Mesodermal cell (in vitro differentiated cells): ENCODE data around the gene PLAC9.

Experiments used
- H3K27ac ChIP-seq: 2 replicates; pipeline ENCODE4 v1.7.0; 2013; ENCODE audit warnings: mild to moderate bottlenecking, low read depth, low read length, moderate library complexity; ENCODE audit not compliant: severe bottlenecking
- H3K36me3 ChIP-seq: 2 replicates; pipeline ENCODE4 v1.7.1; 2013; ENCODE audit warnings: mild to moderate bottlenecking, low read length, moderate library complexity; ENCODE audit not compliant: control insufficient read depth, insufficient read depth
- H3K4me1 ChIP-seq: one replicate; pipeline ENCODE4 v1.7.1; 2013; ENCODE audit warnings: mild to moderate bottlenecking, low read length; ENCODE audit not compliant: insufficient read depth, control insufficient read depth, poor library complexity, severe bottlenecking
- H3K4me3 ChIP-seq: 2 replicates; pipeline ENCODE4 v1.7.0; 2013; ENCODE audit warnings: low read length, control low read depth, mild to moderate bottlenecking; ENCODE audit not compliant: insufficient read depth, poor library complexity, severe bottlenecking; ENCODE audit errors: extremely low read depth
- H3K9me3 ChIP-seq: 2 replicates; pipeline ENCODE4 v1.7.1; 2013; ENCODE audit warnings: mild to moderate bottlenecking, low read length, moderate library complexity; ENCODE audit not compliant: control insufficient read depth
- WGBS, 2 experiments: methylation state at CpG; one replicate each; pipeline ENCODE4 v1.1.5; 2013; ENCODE audit warnings: missing lambda C conversion rate in 2 of 2; ENCODE audit not compliant: insufficient coverage in 2 of 2; 5-methylcytosine and 5-hydroxymethylcytosine counted together

Gene PLAC9

DNA sequence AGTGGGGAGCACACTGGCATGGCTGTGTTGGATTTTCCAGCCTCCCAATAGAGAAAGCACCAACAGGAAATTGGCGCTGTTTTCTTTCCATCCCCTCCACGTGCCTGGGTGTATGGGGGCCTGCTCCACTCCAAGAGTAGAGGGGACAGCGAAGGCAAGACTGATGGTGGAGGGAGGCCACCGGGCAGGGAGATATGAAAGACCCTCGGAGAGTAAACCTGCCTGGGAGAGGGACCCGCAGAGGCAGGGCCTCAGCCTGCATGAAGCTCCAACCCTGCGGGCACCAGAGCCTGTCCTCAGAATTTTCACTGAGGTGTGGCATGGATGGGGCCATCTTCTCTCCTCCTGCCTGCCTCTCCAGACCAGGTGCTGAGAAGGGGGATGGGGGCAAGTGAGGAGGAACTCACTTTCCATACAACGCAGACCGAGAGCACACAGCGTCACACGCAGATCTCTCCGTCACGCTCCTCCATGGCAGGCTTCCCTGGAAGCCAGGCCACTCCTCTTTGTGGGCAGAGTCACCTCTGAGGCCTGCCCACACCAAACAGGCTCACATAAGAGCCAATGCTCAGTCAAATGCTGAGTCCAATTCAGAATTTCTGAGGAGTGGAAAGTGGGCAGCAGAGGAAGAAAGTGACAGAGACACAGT, 54.0 kb downstream of the PLAC9 start:
- no peak overlapping the region for H3K4me3 ChIP-seq
- H3K9me3 ChIP-seq: no peaks in the 10 kb centered on the region
- 84 to 95% methylated on average over 9 to 12 of the region's 13 CpGs for WGBS, 2 experiments
- no peak overlapping the region for H3K27ac ChIP-seq
- peaks cover 6% of the 10 kb centered on the region for H3K36me3 ChIP-seq
- peaks cover 3% of the 10 kb centered on the region for H3K4me1 ChIP-seq

DNA sequence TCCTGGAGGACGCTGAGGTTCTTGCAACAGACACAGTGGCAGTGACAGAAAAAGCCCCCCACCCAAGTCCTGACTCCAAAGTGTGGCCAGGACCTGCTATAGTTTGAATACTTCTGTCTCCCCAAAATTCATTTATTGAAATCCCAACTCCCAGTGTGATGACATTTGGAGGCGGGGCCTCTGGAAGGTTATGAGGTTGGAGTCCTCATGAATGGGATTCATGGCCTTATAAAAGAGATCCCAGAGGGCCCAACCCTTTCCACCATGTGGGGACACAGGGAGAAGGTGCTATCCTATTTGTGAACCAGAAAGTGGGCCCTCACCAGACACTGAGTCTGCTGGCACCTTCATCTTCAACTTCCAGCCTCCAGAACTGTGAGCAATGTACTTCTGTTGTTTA, 54.5 kb downstream of the PLAC9 start:
- H3K4me3 ChIP-seq: no peak overlapping the region

DNA sequence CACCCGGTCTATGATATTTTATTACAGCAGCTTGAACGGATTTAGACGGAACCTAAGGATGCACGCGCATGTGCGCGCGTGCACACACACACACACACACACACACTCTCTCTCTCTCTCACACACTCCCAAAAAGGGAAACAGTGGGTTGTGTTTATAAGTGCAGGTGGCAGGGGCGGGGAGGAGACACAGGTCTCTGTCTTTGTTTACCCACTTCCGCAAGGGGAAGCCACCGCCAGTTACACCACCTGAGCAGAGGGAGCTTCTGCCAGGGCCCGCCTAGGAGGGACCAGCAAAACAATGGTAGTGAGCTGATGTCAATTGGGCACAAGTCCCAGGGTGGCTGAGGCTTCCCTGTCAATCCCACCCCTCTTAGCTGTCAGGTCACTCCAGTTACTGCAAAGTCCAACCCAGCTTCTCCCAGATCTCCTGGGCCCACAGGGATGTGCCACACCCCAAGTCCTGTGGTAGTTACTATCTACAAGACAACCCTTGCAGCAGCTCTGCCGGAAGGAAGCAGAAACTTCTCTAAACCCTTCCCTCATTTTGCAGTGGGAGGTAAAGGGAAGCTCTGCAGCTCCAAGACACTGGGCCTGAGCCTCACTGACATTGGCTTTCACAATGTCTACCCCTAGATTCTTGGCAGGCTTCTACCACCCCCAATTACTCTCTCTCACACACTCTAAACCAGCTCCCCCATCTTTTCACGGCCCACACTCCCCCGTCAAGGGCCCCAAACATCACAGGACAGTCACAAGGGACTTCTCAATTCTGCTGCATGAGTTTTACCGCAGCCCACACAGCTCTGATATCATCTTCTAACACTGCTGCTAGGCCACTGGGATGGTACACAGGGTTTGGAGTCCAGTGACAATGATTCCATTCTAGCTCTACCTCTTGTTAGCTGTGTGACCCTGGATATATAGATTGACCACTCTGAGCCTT, 55.2 kb downstream of the PLAC9 start:
- H3K9me3 ChIP-seq: no peaks in the 10 kb centered on the region
- no peak overlapping the region for H3K27ac ChIP-seq
- 92 to 95% methylated on average over 8 of the region's 16 CpGs for WGBS, 2 experiments
- H3K4me1 ChIP-seq: peaks cover 7% of the 10 kb centered on the region
- peaks cover 14% of the 10 kb centered on the region for H3K36me3 ChIP-seq
- H3K4me3 ChIP-seq: no peak overlapping the region

More for the DNA sequence above, 54.5 kb downstream of the PLAC9 start:
- no peak overlapping the region for H3K27ac ChIP-seq
- WGBS, 2 experiments: 100% methylated on average over 1 to 2 of the region's 2 CpGs
- peaks cover 7% of the 10 kb centered on the region for H3K4me1 ChIP-seq
- peaks cover 11% of the 10 kb centered on the region for H3K36me3 ChIP-seq
- H3K9me3 ChIP-seq: no peaks in the 10 kb centered on the region

DNA sequence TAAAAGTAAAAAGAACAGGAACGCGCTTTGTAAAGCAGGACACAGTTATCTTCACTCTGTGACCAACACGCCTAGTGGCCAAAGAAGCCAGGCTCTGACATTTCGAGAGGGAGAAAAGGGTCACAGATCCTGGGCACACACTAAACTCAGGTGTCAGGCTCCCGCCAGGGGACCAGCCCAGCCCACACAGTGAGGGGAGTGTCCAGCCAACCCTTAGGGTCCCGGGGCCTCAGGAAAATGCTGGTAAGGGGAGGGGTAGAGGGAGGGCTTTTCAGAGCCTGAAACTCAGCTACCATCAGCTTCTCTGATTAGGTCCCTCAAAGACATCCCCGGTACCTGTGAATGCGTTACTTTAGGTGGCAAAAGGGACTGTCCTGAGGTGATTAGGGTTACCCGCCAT, 56.2 kb downstream of the PLAC9 start:
- Histone ChIP-seq H3K36me3 (peaks cover 10% of the 10 kb centered on the region), H3K9me3 (no peaks in the 10 kb centered on the region), H3K4me1 (peaks cover 7% of the 10 kb centered on the region), H3K4me3 (no peak overlapping the region), H3K27ac (no peak overlapping the region)
- 92 to 95% methylated on average over 8 to 9 of the region's 9 CpGs for WGBS, 2 experiments

DNA sequence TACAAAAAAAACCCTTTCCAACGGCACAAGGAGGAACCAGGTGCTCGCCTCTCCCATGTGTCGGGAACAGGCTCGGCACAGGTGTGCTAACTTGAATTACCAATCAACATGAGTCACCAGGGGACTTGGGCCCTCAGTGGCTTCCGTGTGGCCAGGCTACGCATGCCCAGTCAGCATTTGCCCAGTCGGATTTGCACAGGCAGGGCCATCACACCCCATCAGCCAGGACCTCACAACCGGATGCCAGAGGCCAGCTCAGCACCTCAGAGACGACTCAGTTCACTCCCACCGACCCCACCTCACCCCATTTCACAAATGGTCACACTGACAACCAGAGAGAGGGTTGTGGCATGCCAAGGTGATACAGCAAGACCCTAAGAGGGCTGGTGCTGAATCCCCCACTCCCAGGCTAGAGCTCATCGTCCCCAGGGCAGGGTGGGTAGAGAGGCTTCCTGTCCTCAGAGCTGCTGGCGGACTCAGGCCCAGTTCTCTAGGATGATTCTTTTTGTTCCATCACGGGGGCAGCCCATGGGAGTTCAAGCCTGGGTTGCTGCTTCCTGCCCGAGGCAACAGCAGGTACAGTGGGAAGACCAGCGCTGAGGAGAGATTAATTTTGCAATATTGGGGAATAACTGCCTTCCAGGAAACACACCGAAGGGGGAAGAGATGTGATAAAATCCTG, 59.2 kb downstream of the PLAC9 start:
- no peak overlapping the region for H3K4me3 ChIP-seq
- H3K9me3 ChIP-seq: no peaks in the 10 kb centered on the region
- no peak overlapping the region for H3K27ac ChIP-seq
- peaks cover 24% of the 10 kb centered on the region for H3K4me1 ChIP-seq
- 77 to 89% methylated on average over 7 to 12 of the region's 16 CpGs for WGBS, 2 experiments
- H3K36me3 ChIP-seq: peaks cover 13% of the 10 kb centered on the region

DNA sequence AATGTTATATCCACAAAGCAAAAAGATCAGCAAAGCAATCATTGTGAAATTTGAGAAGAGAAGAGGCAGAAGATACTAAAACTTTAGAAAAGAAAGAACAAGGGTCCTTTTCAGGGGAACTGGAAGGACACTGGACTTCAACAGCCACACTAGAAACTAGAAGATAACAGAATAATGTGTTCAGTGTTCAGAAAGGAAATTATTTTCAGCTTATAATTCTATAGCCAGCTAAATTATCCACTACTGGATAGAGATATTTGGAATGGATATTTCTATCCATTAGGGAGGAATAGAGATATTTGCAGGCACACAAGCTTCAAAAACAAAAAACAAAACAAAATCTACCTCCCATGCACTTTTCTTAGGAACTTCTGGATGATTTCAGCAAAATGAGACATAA, 60.0 kb downstream of the PLAC9 start:
- H3K27ac ChIP-seq: no peak overlapping the region
- H3K36me3 ChIP-seq: peaks cover 13% of the 10 kb centered on the region
- no peak overlapping the region for H3K4me3 ChIP-seq
- H3K4me1 ChIP-seq: peaks cover 24% of the 10 kb centered on the region
- H3K9me3 ChIP-seq: no peaks in the 10 kb centered on the region

DNA sequence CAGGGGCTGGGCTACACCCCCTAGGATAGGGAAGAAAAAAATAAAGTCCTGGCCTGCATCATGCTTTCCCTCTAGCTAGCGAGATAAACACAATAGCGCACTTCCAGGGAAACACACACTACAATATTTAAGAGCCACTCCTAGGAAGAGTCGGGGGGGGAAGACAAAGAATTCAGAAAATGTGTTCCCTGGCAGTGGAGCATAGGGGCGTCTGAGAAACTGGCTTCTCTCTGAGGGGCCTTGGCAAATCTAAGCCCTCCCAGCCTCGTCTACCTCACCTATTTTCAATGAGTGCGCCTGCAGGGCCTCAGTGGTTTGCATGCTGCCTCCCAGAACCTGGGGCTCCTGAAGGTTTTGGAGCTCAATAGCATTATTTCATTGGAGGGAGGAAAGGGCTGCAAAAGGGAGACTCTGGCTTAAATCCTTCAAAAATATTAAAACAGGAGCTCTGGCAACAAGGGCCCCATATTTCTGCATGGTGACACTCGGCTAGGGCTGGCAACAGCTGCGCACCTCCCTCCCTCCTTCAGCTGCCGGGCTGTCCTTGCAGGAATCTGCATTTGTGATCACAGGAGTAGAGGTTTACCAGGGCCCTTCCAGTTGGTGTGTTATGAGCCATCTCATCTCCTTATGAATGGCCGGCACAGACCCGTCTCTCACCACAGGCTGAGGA, 62.0 kb downstream of the PLAC9 start:
- Histone ChIP-seq H3K36me3 (peaks cover 13% of the 10 kb centered on the region), H3K4me3 (no peak overlapping the region), H3K27ac (no peak overlapping the region), H3K9me3 (no peaks in the 10 kb centered on the region), H3K4me1 (peaks cover 25% of the 10 kb centered on the region)
- 71 to 79% methylated on average over 3 to 5 of the region's 11 CpGs for WGBS, 2 experiments
